HEK293 (cell line): Measurements from ENCODE around the gene PPIL6.

Experiments
- CTCF ChIA-PET: fragments of 350-600 bp; formaldehyde crosslinking; extraction: SDS; loops from one replicate; lab custom pipeline; 2021; ENCODE audit warnings: antibody characterized with exemption; lab: Yijun Ruan, JAX
- POLR2A ChIA-PET: fragments of 300-600 bp; formaldehyde crosslinking; extraction: SDS; loops from one replicate; lab custom pipeline; 2020; ENCODE audit warnings: antibody characterized with exemption, inconsistent platforms; lab: Yijun Ruan, JAX
- H3K27ac ChIP-seq: fragments of 200-500 bp; sonication (Bioruptor generic); 2 replicates; pipeline ENCODE4 v1.5.1; 2014; ENCODE audit warnings: low read depth, low read length, control low read depth, inconsistent platforms; ENCODE audit errors: extremely low read depth
- H3K36me3 ChIP-seq, 2 experiments: fragments of 200-500 bp in 1 of 2; sonication (Bioruptor generic) in 1 of 2; 1 replicate in 1 of 2; 2 replicates in 1 of 2; pipeline ENCODE4 v1.5.1; 2014 to 2017; ENCODE audit warnings: inconsistent platforms in 2 of 2, low read length in 2 of 2; ENCODE audit not compliant: control insufficient read depth in 2 of 2, insufficient read depth in 1 of 2
- H3K4me1 ChIP-seq: fragments of 200-500 bp; sonication (Bioruptor generic); 2 replicates; pipeline ENCODE4 v1.5.1; 2014; ENCODE audit warnings: mild to moderate bottlenecking, low read length, inconsistent platforms; ENCODE audit not compliant: control insufficient read depth, insufficient read depth
- H3K4me3 ChIP-seq: 2 replicates; pipeline ENCODE4 v1.5.1; 2011; ENCODE audit warnings: low read depth, mild to moderate bottlenecking, control low read depth, low read length, moderate library complexity
- H3K9me3 ChIP-seq: fragments of 200-500 bp; sonication (Bioruptor generic); 2 replicates; pipeline ENCODE4 v1.5.1; 2014; ENCODE audit warnings: low read depth, low read length, inconsistent platforms; ENCODE audit not compliant: control insufficient read depth, insufficient read depth
- MYNN ChIP-seq: fragments of 450-650 bp; formaldehyde crosslinking; IDR thresholded peaks from 2 replicates; pipeline ENCODE4 v1.5.1; 2016; ENCODE audit warnings: missing biosample characterization, missing genetic modification characterization, borderline replicate concordance
- MZF1 ChIP-seq: fragments of 450-650 bp; formaldehyde crosslinking; IDR thresholded peaks from 2 replicates; pipeline ENCODE4 v1.5.1; 2017; ENCODE audit warnings: missing biosample characterization, missing genetic modification characterization, borderline replicate concordance
- PRDM6 ChIP-seq: fragments of 450-650 bp; formaldehyde crosslinking; IDR thresholded peaks from 2 replicates; pipeline ENCODE4 v1.5.1; 2017; ENCODE audit warnings: missing biosample characterization, missing genetic modification characterization
- SALL2 ChIP-seq: fragments of 450-650 bp; formaldehyde crosslinking; IDR thresholded peaks from 2 replicates; pipeline ENCODE4 v1.5.0; 2017; ENCODE audit warnings: missing biosample characterization, mild to moderate bottlenecking, missing genetic modification characterization, borderline replicate concordance
- ZBTB21 ChIP-seq: fragments of 450-650 bp; formaldehyde crosslinking; IDR thresholded peaks from 2 replicates; pipeline ENCODE4 v1.5.1; 2017; ENCODE audit warnings: missing biosample characterization, missing genetic modification characterization
- ZEB2 ChIP-seq: fragments of 450-650 bp; formaldehyde crosslinking; IDR thresholded peaks from 2 replicates; pipeline ENCODE4 v1.5.1; 2016; ENCODE audit warnings: missing biosample characterization, missing genetic modification characterization
- ZIC2 ChIP-seq: fragments of 450-650 bp; formaldehyde crosslinking; IDR thresholded peaks from 2 replicates; pipeline ENCODE4 v1.5.1; 2016; ENCODE audit warnings: missing biosample characterization, missing genetic modification characterization
- ZNF175 ChIP-seq: fragments of 450-650 bp; formaldehyde crosslinking; IDR thresholded peaks from 2 replicates; pipeline ENCODE4 v1.5.1; 2016; ENCODE audit warnings: missing biosample characterization, missing genetic modification characterization
- ZNF23 ChIP-seq: fragments of 450-650 bp; formaldehyde crosslinking; IDR thresholded peaks from 2 replicates; pipeline ENCODE4 v1.5.1; 2016; ENCODE audit warnings: missing biosample characterization, missing genetic modification characterization, borderline replicate concordance
- ZNF26 ChIP-seq: fragments of 450-650 bp; formaldehyde crosslinking; IDR thresholded peaks from 2 replicates; pipeline ENCODE4 v1.5.1; 2016; ENCODE audit warnings: missing biosample characterization, missing genetic modification characterization
- ZNF292 ChIP-seq: fragments of 450-650 bp; formaldehyde crosslinking; IDR thresholded peaks from 2 replicates; pipeline ENCODE4 v1.5.1; 2016; ENCODE audit warnings: low read depth, missing biosample characterization, missing genetic modification characterization, borderline replicate concordance
- ZNF354C ChIP-seq: fragments of 450-650 bp; formaldehyde crosslinking; IDR thresholded peaks from 2 replicates; pipeline ENCODE4 v1.5.1; 2016; ENCODE audit warnings: missing biosample characterization, missing genetic modification characterization, low read depth, borderline replicate concordance
- ZNF423 ChIP-seq: fragments of 450-650 bp; formaldehyde crosslinking; IDR thresholded peaks from 2 replicates; pipeline ENCODE4 v1.5.1; 2016; ENCODE audit warnings: missing biosample characterization, missing genetic modification characterization
- ZNF530 ChIP-seq: fragments of 450-650 bp; formaldehyde crosslinking; IDR thresholded peaks from 2 replicates; pipeline ENCODE4 v1.5.1; 2016; ENCODE audit warnings: low read depth, missing biosample characterization, missing genetic modification characterization
- ZNF561 ChIP-seq: fragments of 450-650 bp; IDR thresholded peaks from 2 replicates; pipeline ENCODE4 v1.5.1; 2018; ENCODE audit warnings: missing biosample characterization, missing genetic modification characterization, borderline replicate concordance
- ZNF610 ChIP-seq: fragments of 450-650 bp; formaldehyde crosslinking; IDR thresholded peaks from 2 replicates; pipeline ENCODE4 v1.5.1; 2016; ENCODE audit warnings: missing biosample characterization, missing genetic modification characterization, borderline replicate concordance
- ZNF629 ChIP-seq: fragments of 450-650 bp; formaldehyde crosslinking; IDR thresholded peaks from 2 replicates; pipeline ENCODE4 v1.5.1; 2017; ENCODE audit warnings: missing biosample characterization, missing genetic modification characterization
- ZNF776 ChIP-seq: fragments of 450-650 bp; formaldehyde crosslinking; IDR thresholded peaks from 2 replicates; pipeline ENCODE4 v1.5.0; 2017; ENCODE audit warnings: missing biosample characterization, missing genetic modification characterization, borderline replicate concordance
- TF ChIP-seq, protein P1 (sequence below): fragments of 450-650 bp; IDR thresholded peaks from 2 replicates; pipeline ENCODE4 v1.5.1; 2018; ENCODE audit warnings: missing biosample characterization, missing genetic modification characterization
- TF ChIP-seq, protein P2 (sequence below): fragments of 450-650 bp; formaldehyde crosslinking; IDR thresholded peaks from 2 replicates; pipeline ENCODE4 v1.5.1; 2016; ENCODE audit warnings: missing biosample characterization, missing genetic modification characterization
- TF ChIP-seq, protein P3 (sequence below): fragments of 450-650 bp; formaldehyde crosslinking; IDR thresholded peaks from 2 replicates; pipeline ENCODE4 v1.5.1; 2016; ENCODE audit warnings: missing biosample characterization, missing genetic modification characterization

Gene PPIL6

GRCh38 chr6:109372130-109372529 is 68.3 kb downstream of the PPIL6 start:
- no peak for TF ChIP-seq ZNF610
- no peak for TF ChIP-seq ZNF629 (tag by site-specific recombination)
- TF ChIP-seq ZBTB21 (tag by site-specific recombination), result no peak
- no peak for TF ChIP-seq ZNF561 (tag by site-specific recombination)
- TF ChIP-seq ZNF423 (tag by site-specific recombination), result no peak
- TF ChIP-seq ZNF23 (tag by site-specific recombination), result no peak
- TF ChIP-seq SALL2 (tag by site-specific recombination), result no peak
- TF ChIP-seq, all 188 proteins: peak for 0
- ChIA-PET POLR2A (no interaction called here), CTCF (interaction anchor here (2.1 kb wide), 1 partner anchor 11 kb away, joined by 10 read pairs; the partner anchor contains the start of gene CD164)
- no peak overlapping the region for H3K4me3 ChIP-seq
- H3K9me3 ChIP-seq, result no peaks in the 10 kb centered on the region
- peaks cover 51 to 97% of the 10 kb centered on the region in 2 experiments for H3K36me3 ChIP-seq
- H3K27ac ChIP-seq, result no peak overlapping the region
- H3K4me1 ChIP-seq, result no peaks in the 10 kb centered on the region

DNA sequence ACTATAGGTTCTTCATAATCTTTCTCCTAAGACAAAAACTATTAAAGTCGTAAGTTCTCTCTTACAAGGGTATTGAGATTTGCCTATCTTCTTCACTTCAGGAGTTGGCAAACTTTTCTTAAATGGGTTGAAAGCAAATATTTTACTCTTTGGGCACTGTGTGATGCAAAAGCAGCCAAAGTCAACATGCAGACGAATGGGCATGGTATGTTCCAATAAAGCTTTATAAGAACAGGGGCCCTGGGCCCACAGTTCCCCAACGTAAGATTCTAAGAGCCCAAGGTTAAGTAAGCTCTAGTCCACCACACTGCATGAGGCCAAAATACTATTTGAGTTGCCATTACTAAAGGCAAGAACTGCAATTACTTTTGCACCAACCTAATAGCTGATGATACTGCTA is 69.6 kb downstream of the PPIL6 start:
- H3K27ac ChIP-seq, result no peak overlapping the region
- TF ChIP-seq PRDM6 (tag by site-specific recombination), result no peak
- no peak for TF ChIP-seq MYNN
- no peak for TF ChIP-seq ZIC2 (tag by site-specific recombination)
- TF ChIP-seq ZNF776, result no peak
- TF ChIP-seq ZNF292 (tag by site-specific recombination), result no peak
- TF ChIP-seq, protein P1, sequence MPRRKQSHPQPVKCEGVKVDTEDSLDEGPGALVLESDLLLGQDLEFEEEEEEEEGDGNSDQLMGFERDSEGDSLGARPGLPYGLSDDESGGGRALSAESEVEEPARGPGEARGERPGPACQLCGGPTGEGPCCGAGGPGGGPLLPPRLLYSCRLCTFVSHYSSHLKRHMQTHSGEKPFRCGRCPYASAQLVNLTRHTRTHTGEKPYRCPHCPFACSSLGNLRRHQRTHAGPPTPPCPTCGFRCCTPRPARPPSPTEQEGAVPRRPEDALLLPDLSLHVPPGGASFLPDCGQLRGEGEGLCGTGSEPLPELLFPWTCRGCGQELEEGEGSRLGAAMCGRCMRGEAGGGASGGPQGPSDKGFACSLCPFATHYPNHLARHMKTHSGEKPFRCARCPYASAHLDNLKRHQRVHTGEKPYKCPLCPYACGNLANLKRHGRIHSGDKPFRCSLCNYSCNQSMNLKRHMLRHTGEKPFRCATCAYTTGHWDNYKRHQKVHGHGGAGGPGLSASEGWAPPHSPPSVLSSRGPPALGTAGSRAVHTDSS (tag by site-specific recombination), result no peak
- no peak for TF ChIP-seq ZNF530 (tag by site-specific recombination)
- TF ChIP-seq ZNF175 (tag by site-specific recombination), result no peak
- TF ChIP-seq, all 188 proteins: peak for 0
- Histone ChIP-seq H3K9me3 (no peaks in the 10 kb centered on the region), H3K4me3 (no peak overlapping the region), H3K36me3 (peaks cover 42 to 97% of the 10 kb centered on the region in 2 experiments), H3K4me1 (no peaks in the 10 kb centered on the region)
- POLR2A ChIA-PET, result no interaction called here
- CTCF ChIA-PET, result interaction anchor here (0.6 to 0.7 kb wide), 3 partner anchors 9 to 110 kb away, joined by 4 to 6 read pairs (median 5); no protein-coding TSS in a partner anchor

GRCh38 chr6:109370336-109370735 is 70.1 kb downstream of the PPIL6 start:
- POLR2A ChIA-PET, result no interaction called here
- no peak for TF ChIP-seq ZNF26
- TF ChIP-seq, protein P2, sequence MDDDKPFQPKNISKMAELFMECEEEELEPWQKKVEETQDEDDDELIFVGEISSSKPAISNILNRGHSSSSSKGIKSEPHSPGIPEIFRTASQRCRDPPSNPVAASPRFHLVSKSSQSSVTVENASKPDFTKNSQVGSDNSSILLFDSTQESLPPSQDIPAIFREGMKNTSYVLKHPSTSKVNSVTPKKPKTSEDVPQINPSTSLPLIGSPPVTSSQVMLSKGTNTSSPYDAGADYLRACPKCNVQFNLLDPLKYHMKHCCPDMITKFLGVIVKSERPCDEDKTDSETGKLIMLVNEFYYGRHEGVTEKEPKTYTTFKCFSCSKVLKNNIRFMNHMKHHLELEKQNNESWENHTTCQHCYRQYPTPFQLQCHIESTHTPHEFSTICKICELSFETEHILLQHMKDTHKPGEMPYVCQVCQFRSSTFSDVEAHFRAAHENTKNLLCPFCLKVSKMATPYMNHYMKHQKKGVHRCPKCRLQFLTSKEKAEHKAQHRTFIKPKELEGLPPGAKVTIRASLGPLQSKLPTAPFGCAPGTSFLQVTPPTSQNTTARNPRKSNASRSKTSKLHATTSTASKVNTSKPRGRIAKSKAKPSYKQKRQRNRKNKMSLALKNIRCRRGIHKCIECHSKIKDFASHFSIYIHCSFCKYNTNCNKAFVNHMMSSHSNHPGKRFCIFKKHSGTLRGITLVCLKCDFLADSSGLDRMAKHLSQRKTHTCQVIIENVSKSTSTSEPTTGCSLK (tag by site-specific recombination), result no peak
- TF ChIP-seq, protein P3, sequence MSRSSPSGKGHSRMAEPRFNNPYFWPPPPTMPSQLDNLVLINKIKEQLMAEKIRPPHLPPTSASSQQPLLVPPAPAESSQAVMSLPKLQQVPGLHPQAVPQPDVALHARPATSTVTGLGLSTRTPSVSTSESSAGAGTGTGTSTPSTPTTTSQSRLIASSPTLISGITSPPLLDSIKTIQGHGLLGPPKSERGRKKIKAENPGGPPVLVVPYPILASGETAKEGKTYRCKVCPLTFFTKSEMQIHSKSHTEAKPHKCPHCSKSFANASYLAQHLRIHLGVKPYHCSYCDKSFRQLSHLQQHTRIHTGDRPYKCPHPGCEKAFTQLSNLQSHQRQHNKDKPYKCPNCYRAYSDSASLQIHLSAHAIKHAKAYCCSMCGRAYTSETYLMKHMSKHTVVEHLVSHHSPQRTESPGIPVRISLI, result no peak
- no peak for TF ChIP-seq ZNF354C (tag by site-specific recombination)
- no peak for TF ChIP-seq ZEB2 (tag by site-specific recombination)
- TF ChIP-seq ZNF776, result no peak
- TF ChIP-seq MZF1 (tag by site-specific recombination), result no peak
- TF ChIP-seq, all 188 proteins: peak for 0
- peaks cover 38 to 97% of the 10 kb centered on the region in 2 experiments for H3K36me3 ChIP-seq
- no peaks in the 10 kb centered on the region for H3K9me3 ChIP-seq
- CTCF ChIA-PET, result interaction anchor here (0.6 to 0.7 kb wide), 4 partner anchors 9 to 182 kb away, joined by 3 to 6 read pairs (median 4); no protein-coding TSS in a partner anchor
- no peak overlapping the region for H3K27ac ChIP-seq
- H3K4me1 ChIP-seq, result no peaks in the 10 kb centered on the region
- no peak overlapping the region for H3K4me3 ChIP-seq
